Measurements from ENCODE around the gene CORO6.

Gene CORO6

GRCh38 chr17:29649359-29649758 lies 26.6 kb upstream of the CORO6 start:
- peaks cover 20% of the 10 kb centered on the region for H3K4me1 Mint-ChIP-seq (ENCODE audit: low read depth)
- no peak overlapping the region for H3K4me3 Mint-ChIP-seq
- DNase-seq = no peak
- peak overlapping the region; percentile 27 for H3K27ac Mint-ChIP-seq
- H3K9me3 Mint-ChIP-seq = no peaks in the 10 kb centered on the region
- no peaks in the 10 kb centered on the region for H3K27me3 Mint-ChIP-seq
- H3K36me3 Mint-ChIP-seq (ENCODE audit: low read depth) = peaks cover 67% of the 10 kb centered on the region

- Mint-ChIP-seq H3K4me1 (ENCODE audit: low read depth) (peaks cover 19% of the 10 kb centered on the region), H3K4me3 (no peak overlapping the region), H3K36me3 (ENCODE audit: low read depth) (peaks cover 66% of the 10 kb centered on the region), H3K9me3 (no peaks in the 10 kb centered on the region), H3K27me3 (no peaks in the 10 kb centered on the region), H3K27ac (peak overlapping the region; percentile 30)
- no peak for DNase-seq
Observed at GRCh38 chr17:29648005-29648404, 25.3 kb upstream of the CORO6 start.

GRCh38 chr17:29645515-29646051 lies 22.9 kb upstream of the CORO6 start:
- Mint-ChIP-seq H3K4me1 (ENCODE audit: low read depth) (peaks cover 33% of the 10 kb centered on the region), H3K27me3 (no peaks in the 10 kb centered on the region), H3K36me3 (ENCODE audit: low read depth) (peaks cover 59% of the 10 kb centered on the region), H3K9me3 (no peaks in the 10 kb centered on the region), H3K4me3 (no peak overlapping the region), H3K27ac (peak overlapping the region; percentile 62)
- DNase-seq = no peak

- no peaks in the 10 kb centered on the region for H3K9me3 Mint-ChIP-seq
- no peak for DNase-seq
- H3K4me1 Mint-ChIP-seq (ENCODE audit: low read depth) = peaks cover 49% of the 10 kb centered on the region
- H3K27ac Mint-ChIP-seq = peak overlapping the region; percentile 68
- H3K36me3 Mint-ChIP-seq (ENCODE audit: low read depth) = peaks cover 55% of the 10 kb centered on the region
- H3K27me3 Mint-ChIP-seq = no peaks in the 10 kb centered on the region
- H3K4me3 Mint-ChIP-seq = no peak overlapping the region
Observed at GRCh38 chr17:29643817-29644160, 21.1 kb upstream of the CORO6 start.

- Mint-ChIP-seq H3K36me3 (ENCODE audit: low read depth) (peaks cover 45% of the 10 kb centered on the region), H3K27me3 (no peaks in the 10 kb centered on the region), H3K9me3 (no peaks in the 10 kb centered on the region), H3K4me3 (no peak overlapping the region), H3K27ac (peak overlapping the region; percentile 48), H3K4me1 (ENCODE audit: low read depth) (peaks cover 50% of the 10 kb centered on the region)
- no peak for DNase-seq
Observed at GRCh38 chr17:29642171-29642611, 19.5 kb upstream of the CORO6 start.

- Mint-ChIP-seq H3K27ac (peak overlapping the region; percentile 93), H3K27me3 (no peaks in the 10 kb centered on the region), H3K9me3 (no peaks in the 10 kb centered on the region), H3K4me1 (ENCODE audit: low read depth) (peaks cover 49% of the 10 kb centered on the region), H3K36me3 (ENCODE audit: low read depth) (peaks cover 52% of the 10 kb centered on the region), H3K4me3 (no peak overlapping the region)
- no peak for DNase-seq
Observed at GRCh38 chr17:29640981-29641642, 18.4 kb upstream of the CORO6 start.

- no peak for DNase-seq
- Mint-ChIP-seq H3K9me3 (no peaks in the 10 kb centered on the region), H3K27me3 (no peaks in the 10 kb centered on the region), H3K36me3 (ENCODE audit: low read depth) (peaks cover 52% of the 10 kb centered on the region), H3K4me1 (ENCODE audit: low read depth) (peaks cover 42% of the 10 kb centered on the region), H3K27ac (peak overlapping the region; percentile 93), H3K4me3 (no peak overlapping the region)
Observed at GRCh38 chr17:29640413-29640812, 17.7 kb upstream of the CORO6 start.

- DNase-seq = no peak
- H3K4me3 Mint-ChIP-seq = no peak overlapping the region
- H3K9me3 Mint-ChIP-seq = no peaks in the 10 kb centered on the region
- H3K27me3 Mint-ChIP-seq = no peaks in the 10 kb centered on the region
- peaks cover 19% of the 10 kb centered on the region for H3K4me1 Mint-ChIP-seq (ENCODE audit: low read depth)
- peaks cover 79% of the 10 kb centered on the region for H3K36me3 Mint-ChIP-seq (ENCODE audit: low read depth)
- H3K27ac Mint-ChIP-seq = peak overlapping the region; percentile 59
Observed at GRCh38 chr17:29633886-29634285, 11.2 kb upstream of the CORO6 start.

GRCh38 chr17:29630630-29631193 lies 8.0 kb upstream of the CORO6 start:
- H3K4me1 Mint-ChIP-seq (ENCODE audit: low read depth) = peaks cover 42% of the 10 kb centered on the region
- peaks cover 79% of the 10 kb centered on the region for H3K36me3 Mint-ChIP-seq (ENCODE audit: low read depth)
- no peaks in the 10 kb centered on the region for H3K27me3 Mint-ChIP-seq
- no peak for DNase-seq
- H3K9me3 Mint-ChIP-seq = no peaks in the 10 kb centered on the region
- no peak overlapping the region for H3K4me3 Mint-ChIP-seq
- peak overlapping the region; percentile 64 for H3K27ac Mint-ChIP-seq

- Mint-ChIP-seq H3K4me3 (no peak overlapping the region), H3K27ac (peak overlapping the region; percentile 64), H3K36me3 (ENCODE audit: low read depth) (peaks cover 80% of the 10 kb centered on the region), H3K9me3 (no peaks in the 10 kb centered on the region), H3K27me3 (no peaks in the 10 kb centered on the region), H3K4me1 (ENCODE audit: low read depth) (peaks cover 51% of the 10 kb centered on the region)
- DNase-seq = no peak
Observed at GRCh38 chr17:29629839-29630238, 7.1 kb upstream of the CORO6 start.

GRCh38 chr17:29628644-29629043 lies 5.9 kb upstream of the CORO6 start:
- H3K27me3 Mint-ChIP-seq = no peaks in the 10 kb centered on the region
- peaks cover 61% of the 10 kb centered on the region for H3K4me1 Mint-ChIP-seq (ENCODE audit: low read depth)
- H3K9me3 Mint-ChIP-seq = no peaks in the 10 kb centered on the region
- peaks cover 69% of the 10 kb centered on the region for H3K36me3 Mint-ChIP-seq (ENCODE audit: low read depth)
- H3K4me3 Mint-ChIP-seq = no peak overlapping the region
- no peak for DNase-seq
- peak overlapping the region; percentile 64 for H3K27ac Mint-ChIP-seq

- Mint-ChIP-seq H3K36me3 (ENCODE audit: low read depth) (peaks cover 64% of the 10 kb centered on the region), H3K27ac (peak overlapping the region; percentile 65), H3K4me3 (no peak overlapping the region), H3K27me3 (no peaks in the 10 kb centered on the region), H3K4me1 (ENCODE audit: low read depth) (peaks cover 68% of the 10 kb centered on the region), H3K9me3 (no peaks in the 10 kb centered on the region)
- DNase-seq = no peak
Observed at GRCh38 chr17:29627951-29628350, 5.2 kb upstream of the CORO6 start.

GRCh38 chr17:29625037-29625750 lies 2.5 kb upstream of the CORO6 start:
- no peak overlapping the region for H3K4me3 Mint-ChIP-seq
- H3K9me3 Mint-ChIP-seq = no peaks in the 10 kb centered on the region
- DNase-seq = no peak
- peaks cover 36% of the 10 kb centered on the region for H3K36me3 Mint-ChIP-seq (ENCODE audit: low read depth)
- H3K27ac Mint-ChIP-seq = peak overlapping the region; percentile 92
- peaks cover 80% of the 10 kb centered on the region for H3K4me1 Mint-ChIP-seq (ENCODE audit: low read depth)
- no peaks in the 10 kb centered on the region for H3K27me3 Mint-ChIP-seq

- peaks cover 31% of the 10 kb centered on the region for H3K36me3 Mint-ChIP-seq (ENCODE audit: low read depth)
- peaks cover 74% of the 10 kb centered on the region for H3K4me1 Mint-ChIP-seq (ENCODE audit: low read depth)
- H3K27ac Mint-ChIP-seq = peak overlapping the region; percentile 92
- no peak for DNase-seq
- no peaks in the 10 kb centered on the region for H3K9me3 Mint-ChIP-seq
- no peaks in the 10 kb centered on the region for H3K27me3 Mint-ChIP-seq
- no peak overlapping the region for H3K4me3 Mint-ChIP-seq
Observed at GRCh38 chr17:29624586-29624985, 1.9 kb upstream of the CORO6 start.

GRCh38 chr17:29623283-29623647 lies 553 bp upstream of the CORO6 start:
- Mint-ChIP-seq H3K27me3 (no peaks in the 10 kb centered on the region), H3K4me3 (peak overlapping the region; percentile 82), H3K9me3 (no peaks in the 10 kb centered on the region)

More at GRCh38 chr17:29623283-29623647, 553 bp upstream of the CORO6 start:
- no peak for DNase-seq
- Mint-ChIP-seq H3K4me1 (ENCODE audit: low read depth) (peaks cover 63% of the 10 kb centered on the region), H3K36me3 (ENCODE audit: low read depth) (peaks cover 20% of the 10 kb centered on the region), H3K27ac (peak overlapping the region; percentile 92)

All from activated T-cell treated with anti-CD3 and anti-CD28 coated beads, Interleukin-2, amount 50 U/mL, for 24 hours (primary cell).